NAMALWA (cell line): ENCODE results near the gene KLF3.

Experiments
- DNase-seq: peaks from one replicate; pipeline ENCODE4 v3.0.0-alpha.2; 2015; ENCODE audit warnings: low spot score

The KLF3 gene

DNA sequence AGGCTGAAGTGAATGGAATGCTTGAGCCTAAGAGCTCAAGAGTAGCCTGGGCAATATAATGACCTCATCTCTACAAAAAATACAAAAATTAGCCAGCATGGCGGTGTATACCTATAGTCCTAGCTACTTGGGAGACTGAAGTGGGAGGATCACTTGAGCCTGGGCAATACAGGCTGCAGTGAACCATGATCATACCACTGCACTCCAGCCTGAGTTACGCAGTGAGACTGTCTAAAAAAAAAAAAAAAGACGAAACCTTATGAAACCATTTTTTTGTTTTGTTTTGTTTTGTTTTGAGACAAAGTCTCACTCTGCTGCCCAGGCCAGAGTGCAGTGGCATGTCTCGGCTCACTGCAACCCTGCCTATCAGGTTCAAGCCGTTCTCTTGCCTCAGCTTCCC lies 81.9 kb downstream of the KLF3 start:
- DNase-seq, result no peak

DNA sequence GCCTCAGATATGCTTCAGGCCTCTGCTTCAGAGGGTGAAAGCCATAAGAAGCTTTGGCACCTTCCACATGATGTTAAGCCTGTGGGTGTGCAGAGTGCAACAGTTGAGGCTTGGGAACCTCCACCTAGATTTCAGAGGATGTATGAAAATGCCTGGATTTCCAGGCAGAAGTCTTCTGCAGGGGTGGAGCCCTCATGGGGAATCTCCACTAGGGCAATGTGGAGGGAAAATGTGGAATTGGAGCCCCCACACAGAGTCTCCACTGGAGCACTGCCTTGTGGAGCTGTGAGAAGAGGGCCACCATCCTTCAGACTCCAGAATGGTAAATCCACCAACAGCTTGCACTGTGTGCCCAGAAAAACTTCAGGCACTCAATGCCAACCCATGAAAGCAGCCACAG lies 83.6 kb downstream of the KLF3 start:
- DNase-seq, result no peak

DNA sequence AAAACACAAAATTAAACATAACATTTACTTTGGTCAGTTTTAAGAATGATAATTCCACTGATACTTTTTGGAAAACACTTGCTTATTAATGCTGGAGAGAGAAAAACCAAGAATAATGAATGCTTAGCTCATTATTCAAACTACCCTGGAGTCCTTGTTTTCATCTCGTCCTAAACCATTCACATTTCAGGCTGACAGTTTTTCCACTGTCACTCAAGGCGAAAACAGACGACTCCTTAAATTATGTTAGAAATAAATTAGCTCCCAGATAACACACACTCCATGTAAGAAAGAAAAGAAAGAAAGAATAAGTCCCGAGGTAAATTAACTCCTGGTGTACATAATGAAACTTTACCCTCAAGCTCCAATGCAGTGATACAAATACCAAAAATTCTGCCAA lies 85.3 kb downstream of the KLF3 start:
- DNase-seq, result no peak
